ENCODE data around the gene C12orf50. TPM values are rescaled to one million over a fixed set of nuclear protein-coding genes. Genes with fewer than 3 reads are reported as not detected.
"Not testable (repeated sequence)": the region's sequence is repeated elsewhere in the genome, so short reads cannot be mapped to it uniquely, and the experiment has no call there.

Gene C12orf50
- 0.06 TPM for polyA plus RNA-seq (2013, experiment 1 of 2; ENCODE audit: insufficient read length)
- polyA plus RNA-seq (2013, experiment 2 of 2; ENCODE audit: insufficient read length), result 0.16 TPM

DNA sequence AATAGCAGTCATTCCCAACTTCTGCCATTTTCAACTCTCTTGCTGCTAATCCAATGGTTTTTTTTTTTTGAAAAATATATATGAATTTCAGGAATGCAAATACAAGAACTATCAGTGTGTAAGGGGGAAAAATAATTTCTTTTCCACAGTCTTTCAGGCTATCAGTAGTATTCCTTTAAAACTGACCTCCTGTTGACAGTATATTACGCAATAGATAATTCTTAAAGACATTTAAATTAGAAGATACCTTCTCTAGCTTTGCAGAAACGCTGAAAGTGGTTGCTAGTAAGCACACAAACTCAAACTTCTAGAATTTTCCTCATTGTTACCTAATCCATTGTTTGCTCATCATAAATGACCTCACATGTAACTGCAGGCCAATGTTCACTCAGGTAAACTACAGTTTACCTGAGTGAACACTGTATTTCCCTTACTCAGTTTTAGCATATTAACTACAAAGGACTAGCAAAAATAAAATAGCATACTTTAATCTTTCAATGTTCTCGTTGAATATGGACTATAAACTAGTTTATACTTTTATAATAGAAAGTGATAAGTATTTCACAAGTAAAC lies at the start of gene C12orf50:
TSS of gene C12orf50 (minus strand) at position 309 of the 573 bp plus-strand sequence. CDS start 2,439 bp downstream, outside the sequence.
- DNase-seq, result no peak

- peak; percentile 34 for DNase-seq
Measured at GRCh38 chr12:88067301-88067700, 38.1 kb upstream of the C12orf50 start.

- DNase-seq, result peak; percentile 19
Measured at GRCh38 chr12:88063375-88063774, 34.2 kb upstream of the C12orf50 start.

- DNase-seq, result no peak
Measured at GRCh38 chr12:88062474-88062873, 33.3 kb upstream of the C12orf50 start.

DNA sequence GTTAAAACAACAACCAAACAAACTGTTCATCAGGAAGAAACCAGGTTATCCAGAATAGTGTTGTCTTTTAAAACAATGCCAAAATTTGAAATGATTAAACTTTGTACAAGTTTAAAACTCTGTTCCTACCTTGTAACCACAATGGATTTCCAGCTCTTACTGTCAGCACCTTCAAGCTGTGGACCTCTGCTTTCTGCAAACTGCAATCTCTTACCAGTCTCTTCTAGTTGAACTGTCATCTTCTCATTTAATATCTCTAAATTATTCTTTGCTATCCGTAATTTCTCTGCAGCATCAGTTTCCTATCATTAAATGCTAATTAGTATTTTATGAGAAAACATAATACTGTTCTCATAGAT lies 29.5 kb upstream of the C12orf50 start:
- no peak for DNase-seq

DNA sequence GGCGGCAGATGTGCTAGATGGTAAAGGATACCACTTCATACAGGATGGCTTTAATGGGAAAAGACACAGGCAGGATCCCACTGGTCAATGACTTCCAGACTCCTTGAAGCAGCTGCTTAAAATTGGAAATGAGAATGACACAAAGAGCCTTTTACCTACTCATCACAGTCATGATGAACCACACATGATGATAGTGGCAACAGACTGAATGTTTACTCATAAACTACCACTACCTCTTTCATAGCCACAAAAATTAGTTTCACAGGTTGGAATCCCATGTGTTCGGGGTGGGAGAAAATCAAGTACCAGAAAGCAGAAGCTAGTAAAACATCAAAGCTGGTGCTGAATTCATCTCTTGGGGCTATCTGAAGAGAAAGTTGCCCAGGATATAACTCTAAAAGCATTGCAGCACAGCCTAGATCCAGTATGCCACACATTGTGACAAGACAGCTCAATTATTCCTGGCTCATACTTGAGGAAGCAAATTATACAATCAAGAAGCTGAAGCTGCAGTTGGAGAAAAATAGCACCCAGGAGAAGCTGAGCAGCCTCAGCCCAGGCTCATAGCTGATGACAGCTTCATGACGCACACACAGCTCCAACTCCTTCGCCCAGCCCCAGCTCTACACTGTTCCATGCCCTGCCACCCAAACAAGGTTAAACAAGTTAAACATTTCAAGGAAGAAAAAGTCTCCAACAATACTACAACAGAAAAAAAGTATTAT lies 29.0 kb upstream of the C12orf50 start:
- peak; percentile 48 for DNase-seq

- DNase-seq, result no peak
Measured at GRCh38 chr12:88056571-88056970, 27.4 kb upstream of the C12orf50 start.

GRCh38 chr12:88052686-88053085 lies 23.5 kb upstream of the C12orf50 start:
- DNase-seq, result peak; percentile 31

DNA sequence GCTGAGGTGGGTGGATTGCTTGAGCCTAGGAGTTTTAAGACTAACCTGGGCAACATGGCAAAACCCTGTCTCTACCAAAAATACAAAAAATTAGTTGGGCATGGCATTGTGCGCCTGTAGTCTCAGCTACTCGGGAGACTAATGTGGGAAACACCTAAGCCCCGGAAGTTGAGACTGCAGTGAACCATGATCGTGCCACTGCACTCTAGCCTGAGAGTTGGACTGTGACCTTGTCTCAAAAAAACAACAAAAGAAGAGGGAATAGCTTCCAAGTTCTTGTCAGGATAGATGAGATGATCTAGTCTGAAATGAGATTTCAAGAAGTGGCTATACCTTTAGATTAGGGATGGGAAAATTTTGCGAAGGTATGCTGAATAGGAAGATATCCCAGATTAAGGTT lies 14.8 kb upstream of the C12orf50 start:
- DNase-seq, result no peak

DNA sequence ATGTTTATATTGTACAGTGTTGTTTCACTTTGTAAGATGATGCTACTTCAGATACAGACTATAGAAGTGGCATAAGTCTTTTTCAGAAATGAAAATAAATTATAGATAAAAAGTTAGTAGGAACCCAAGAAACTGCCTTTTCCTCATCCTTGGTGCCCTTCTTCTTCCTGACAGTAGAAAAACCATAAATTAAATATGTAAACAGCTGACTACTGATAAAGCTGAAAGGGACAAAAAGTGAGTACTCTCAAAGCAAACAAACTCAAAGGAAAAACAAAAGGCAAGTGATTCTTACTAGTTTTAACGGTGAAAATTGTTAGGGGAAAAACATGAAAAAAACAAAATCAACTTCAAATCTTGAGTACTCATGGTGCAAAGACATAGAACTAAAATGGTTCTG lies 8.6 kb upstream of the C12orf50 start:
- DNase-seq, result no peak

DNA sequence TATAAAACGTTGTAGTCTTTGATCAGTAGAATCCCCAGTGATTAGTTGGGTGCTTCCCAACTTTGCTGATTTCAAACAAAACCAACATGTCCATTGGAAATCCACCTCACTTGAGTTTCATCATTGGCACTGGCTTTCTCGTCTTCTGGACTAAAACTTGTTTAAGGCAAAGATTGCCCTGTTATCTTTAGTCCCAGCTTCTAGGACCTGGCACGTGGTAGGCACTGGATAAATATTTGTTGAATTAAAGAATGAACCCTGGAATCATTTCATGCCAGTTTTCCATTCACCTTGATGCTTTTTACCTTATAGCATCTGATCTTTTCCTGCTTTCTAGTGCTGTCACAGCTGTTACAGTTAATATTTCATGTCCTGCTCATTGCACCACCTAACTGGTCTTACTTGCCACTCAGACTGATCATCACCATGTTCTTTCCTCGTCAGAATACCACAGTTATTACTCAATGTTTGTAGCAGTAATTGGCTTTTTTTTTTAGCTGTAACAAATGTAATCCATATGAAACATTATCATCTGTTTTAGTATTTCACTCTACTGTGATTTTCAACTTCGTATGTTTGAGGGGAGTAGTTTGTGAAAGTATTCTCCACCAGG lies 7.3 kb upstream of the C12orf50 start:
- DNase-seq, result peak; percentile 54

DNA sequence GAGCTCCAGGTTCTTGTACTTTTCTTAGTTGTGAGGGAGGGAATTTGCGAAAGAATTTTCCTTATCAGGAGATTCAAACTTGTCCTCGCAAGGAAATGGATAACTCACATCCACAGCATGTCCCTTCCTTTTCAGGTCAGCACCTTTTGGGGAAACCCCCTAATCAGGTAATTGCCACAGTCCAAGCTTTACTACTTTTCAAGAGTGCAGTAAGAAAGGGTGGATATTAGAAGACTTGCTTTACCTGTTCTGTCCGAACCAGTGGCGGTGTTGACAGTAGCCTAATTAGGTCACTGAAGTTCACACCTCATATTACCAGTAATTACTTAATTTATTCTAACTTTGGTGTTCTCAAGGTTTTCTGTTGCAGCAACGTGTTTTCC lies 6.7 kb upstream of the C12orf50 start:
- DNase-seq, result no peak

DNA sequence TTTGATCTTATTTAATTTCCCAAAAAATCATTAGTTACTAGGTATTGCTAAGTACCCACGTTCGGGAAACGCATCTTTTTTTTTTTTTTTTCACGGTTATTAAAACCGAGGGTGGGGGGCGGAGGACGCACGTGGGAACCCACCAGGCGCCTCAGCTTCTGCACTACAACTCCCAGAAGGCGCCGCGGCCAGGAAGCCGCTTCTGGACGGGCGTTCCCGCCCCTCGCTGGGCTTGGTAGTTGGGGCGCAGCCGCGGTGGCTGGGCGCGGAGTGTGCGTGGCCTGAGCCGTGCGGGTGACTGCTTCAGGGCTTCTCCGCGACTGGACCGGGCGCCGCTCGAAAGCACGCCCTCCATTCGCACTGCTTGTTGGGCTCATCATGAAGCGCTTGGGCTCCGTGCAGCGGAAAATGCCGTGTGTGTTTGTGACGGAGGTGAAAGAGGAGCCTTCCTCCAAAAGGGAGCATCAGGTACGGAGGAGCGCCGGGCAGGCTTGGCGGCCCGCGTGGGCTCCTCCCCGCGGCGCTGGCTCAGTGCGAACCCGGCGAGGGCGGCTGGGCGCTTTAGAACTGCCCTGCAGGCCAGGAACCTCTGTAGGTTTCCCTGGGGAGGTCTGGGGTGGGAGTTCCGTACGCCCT lies 6.2 kb upstream of the C12orf50 start:
- peak; percentile 85 for DNase-seq

- not testable (repeated sequence) for DNase-seq
Measured at GRCh38 chr12:88031161-88031560, 2.0 kb upstream of the C12orf50 start.

DNA sequence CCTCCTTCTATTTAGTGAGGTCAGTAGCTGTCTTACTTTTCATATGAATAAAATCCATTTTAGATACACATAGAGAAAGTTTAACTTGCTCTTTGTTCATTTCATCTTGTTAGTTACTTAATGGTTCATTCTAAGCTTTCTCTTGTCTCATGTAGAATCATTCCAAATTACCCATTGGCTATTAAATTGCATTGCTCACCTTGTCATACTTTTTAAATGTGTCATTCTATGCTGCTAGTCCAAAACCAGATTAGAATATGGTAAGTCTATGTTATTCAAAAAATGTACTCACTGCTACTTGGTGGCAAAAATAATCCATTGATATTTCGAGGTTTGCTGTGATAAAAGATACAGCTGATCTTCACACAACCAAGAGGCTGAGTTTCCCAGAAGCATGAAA lies 3.0 kb downstream of the C12orf50 start:
- no peak for DNase-seq

GRCh38 chr12:88017964-88018363 lies 11.2 kb downstream of the C12orf50 start:
- no peak for DNase-seq

GRCh38 chr12:88015825-88016224 lies 13.4 kb downstream of the C12orf50 start:
- no peak for DNase-seq

- no peak for DNase-seq
Measured at GRCh38 chr12:88011755-88012154, 17.4 kb downstream of the C12orf50 start.

DNA sequence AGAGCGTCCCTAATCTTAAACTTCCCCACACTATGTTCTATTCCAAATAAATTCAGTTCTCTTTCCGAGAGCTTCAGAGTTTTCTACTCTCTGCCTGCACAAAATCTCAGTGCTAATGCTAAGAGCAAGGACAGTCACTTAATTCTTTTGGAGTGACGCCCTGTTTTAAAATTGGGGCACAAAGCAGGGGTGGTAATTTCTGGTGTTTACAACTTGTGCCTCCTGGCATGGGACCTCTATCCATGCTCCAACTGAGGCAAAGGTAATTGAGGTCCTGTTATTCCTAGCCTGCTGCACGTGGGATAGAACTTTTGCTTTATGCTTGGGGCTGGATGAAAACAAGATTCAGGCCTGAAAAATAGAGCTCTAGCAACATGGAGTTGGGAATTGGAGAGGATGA lies 22.9 kb downstream of the C12orf50 start:
- DNase-seq, result no peak

GRCh38 chr12:88001327-88001726 lies 27.9 kb downstream of the C12orf50 start:
- DNase-seq, result no peak

GRCh38 chr12:87995581-87996178 lies 33.5 kb downstream of the C12orf50 start:
- DNase-seq, result peak; percentile 70

DNA sequence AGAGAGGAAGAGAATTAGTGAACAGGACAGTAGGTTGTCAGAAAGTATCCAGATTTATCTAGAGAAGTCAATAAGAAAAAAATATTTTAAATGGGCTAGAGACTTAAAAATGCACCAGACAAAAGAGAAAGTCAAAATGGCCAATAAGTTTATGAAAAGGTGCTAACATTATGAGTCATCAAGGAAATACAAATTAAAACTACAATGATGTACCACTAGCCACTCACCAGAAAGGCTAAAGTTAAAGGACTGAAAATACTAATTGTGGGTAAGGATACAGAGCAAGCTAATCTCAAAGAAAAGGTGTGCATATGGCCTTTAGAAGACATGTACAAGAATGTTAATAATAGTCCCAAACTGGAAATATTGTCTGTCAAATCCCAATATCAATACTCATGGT lies 37.7 kb downstream of the C12orf50 start:
- no peak for DNase-seq

DNA sequence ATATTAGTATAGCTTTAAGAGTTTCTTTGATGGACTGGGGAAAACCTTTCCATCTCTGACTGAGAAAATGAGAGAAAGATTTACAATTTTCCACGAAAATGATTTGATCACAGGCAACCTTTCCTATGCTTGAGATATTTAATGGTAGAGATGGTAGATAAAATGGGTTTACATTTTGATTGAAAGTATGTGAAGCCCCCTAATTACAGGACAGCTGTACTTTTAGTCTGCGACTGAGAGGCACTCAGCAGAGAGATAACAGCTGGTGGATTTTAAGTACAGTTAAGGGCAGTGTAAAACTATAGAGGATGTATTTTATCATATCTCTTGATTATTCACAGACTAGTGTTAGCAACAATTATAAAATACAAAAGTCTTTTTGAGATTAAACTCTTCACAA lies 40.7 kb downstream of the C12orf50 start:
- no peak for DNase-seq
